SK-N-SH treated with all-trans-retinoic acid at 6 μM for 48 hours (cell line): ENCODE data around the gene JHY.

ENCODE experiments used
- ATAC-seq: fragments of 200-7000 bp; cut with Tn5 transposase; 3 replicates; pipeline ENCODE4 v1.9.1; 2020; ENCODE audit warnings: mild to moderate bottlenecking, moderate library complexity
- ARNTL ChIP-seq: fragments of 450-650 bp; formaldehyde crosslinking; IDR thresholded peaks from 2 replicates; pipeline ENCODE4 v1.5.0; 2020; ENCODE audit warnings: low read depth, mild to moderate bottlenecking, moderate library complexity, borderline replicate concordance
- BACH2 ChIP-seq: fragments of 250-450 bp; sonication (Bioruptor Pico); IDR thresholded peaks from 2 replicates; pipeline ENCODE4 v1.9.0; 2021; ENCODE audit warnings: mild to moderate bottlenecking, borderline replicate concordance
- CREB5 ChIP-seq: fragments of 250-450 bp; sonication (Bioruptor Pico); IDR thresholded peaks from 2 replicates; pipeline ENCODE4 v1.5.1; 2020; ENCODE audit warnings: low read depth, mild to moderate bottlenecking, moderate library complexity
- CSDC2 ChIP-seq: fragments of 250-450 bp; sonication (Bioruptor Pico); IDR thresholded peaks from 2 replicates; pipeline ENCODE4 v1.5.0; 2020; ENCODE audit warnings: mild to moderate bottlenecking, moderate library complexity
- CSRNP3 ChIP-seq: fragments of 250-450 bp; sonication (Bioruptor Pico); IDR thresholded peaks from 2 replicates; pipeline ENCODE4 v1.5.1; 2021; ENCODE audit warnings: mild to moderate bottlenecking, moderate library complexity
- ESRRG ChIP-seq: fragments of 250-450 bp; sonication (Bioruptor Pico); IDR thresholded peaks from 2 replicates; pipeline ENCODE4 v1.6.1; 2021; ENCODE audit warnings: mild to moderate bottlenecking
- GLIS3 ChIP-seq: fragments of 250-450 bp; sonication (Bioruptor Pico); IDR thresholded peaks from 2 replicates; pipeline ENCODE4 v1.5.0; 2020; ENCODE audit warnings: mild to moderate bottlenecking, moderate library complexity
- ISL1 ChIP-seq: fragments of 250-450 bp; sonication (Bioruptor Pico); IDR thresholded peaks from 2 replicates; pipeline ENCODE4 v2.1.2; 2022; ENCODE audit warnings: mild to moderate bottlenecking, moderate library complexity
- OSR1 ChIP-seq: fragments of 250-450 bp; sonication (Bioruptor Pico); IDR thresholded peaks from 2 replicates; pipeline ENCODE4 v1.8.0; 2022; ENCODE audit warnings: moderate library complexity, mild to moderate bottlenecking, inconsistent platforms
- PATZ1 ChIP-seq: fragments of 250-450 bp; sonication (Bioruptor Pico); IDR thresholded peaks from 2 replicates; pipeline ENCODE4 v1.8.0; 2020; ENCODE audit warnings: mild to moderate bottlenecking, moderate library complexity, borderline replicate concordance
- POU6F1 ChIP-seq: fragments of 250-450 bp; sonication (Bioruptor Pico); IDR thresholded peaks from 2 replicates; pipeline ENCODE4 v1.8.0; 2021; ENCODE audit warnings: low read depth, mild to moderate bottlenecking, moderate library complexity, borderline replicate concordance
- PPARA ChIP-seq: fragments of 250-450 bp; sonication (Bioruptor Pico); IDR thresholded peaks from 2 replicates; pipeline ENCODE4 v1.5.0; 2020; ENCODE audit warnings: mild to moderate bottlenecking, borderline replicate concordance
- TCF4 ChIP-seq: fragments of 250-450 bp; sonication (Bioruptor Pico); IDR thresholded peaks from 2 replicates; pipeline ENCODE4 v1.8.0; 2021; ENCODE audit warnings: mild to moderate bottlenecking, moderate library complexity, borderline replicate concordance
- TOX ChIP-seq: fragments of 250-450 bp; sonication (Bioruptor Pico); IDR thresholded peaks from 2 replicates; pipeline ENCODE4 v1.8.0; 2021; ENCODE audit warnings: mild to moderate bottlenecking, moderate library complexity, borderline replicate concordance
- TSHZ2 ChIP-seq: fragments of 250-450 bp; sonication (Bioruptor Pico); IDR thresholded peaks from 2 replicates; pipeline ENCODE4 v1.5.0; 2020; ENCODE audit warnings: mild to moderate bottlenecking, moderate library complexity
- ZC3H10 ChIP-seq: fragments of 250-450 bp; sonication (Bioruptor Pico); IDR thresholded peaks from 2 replicates; pipeline ENCODE4 v1.5.1; 2021; ENCODE audit warnings: mild to moderate bottlenecking, moderate library complexity
- ZFP3 ChIP-seq: fragments of 250-450 bp; sonication (Bioruptor Pico); IDR thresholded peaks from 2 replicates; pipeline ENCODE4 v1.5.0; 2020; ENCODE audit warnings: mild to moderate bottlenecking, moderate library complexity
- ZFP30 ChIP-seq: fragments of 450-650 bp; formaldehyde crosslinking; IDR thresholded peaks from 2 replicates; pipeline ENCODE4 v1.5.0; 2022; ENCODE audit warnings: mild to moderate bottlenecking, moderate library complexity
- ZNF565 ChIP-seq: fragments of 450-650 bp; formaldehyde crosslinking; conservative IDR thresholded peaks from 2 replicates; pipeline ENCODE4 v1.5.0; 2020; ENCODE audit warnings: low read depth, mild to moderate bottlenecking, moderate library complexity
- ZNF70 ChIP-seq: fragments of 450-650 bp; formaldehyde crosslinking; IDR thresholded peaks from 2 replicates; pipeline ENCODE4 v1.5.0; 2020; ENCODE audit warnings: mild to moderate bottlenecking, moderate library complexity

JHY gene

GRCh38 chr11:122979815-122980595, 97.4 kb downstream of the JHY start:
- ATAC-seq, result no peak
- TF ChIP-seq GLIS3 (CRISPR knock-in tag), result no peak
- TF ChIP-seq ARNTL, result no peak
- TF ChIP-seq TCF4 (CRISPR knock-in tag), result no peak
- TF ChIP-seq CREB5, result no peak
- TF ChIP-seq, all 23 proteins: peak for 0

GRCh38 chr11:122981388-122982264, 99.1 kb downstream of the JHY start, which contains the start of gene BSX:
Gene BSX (minus strand): TSS chr11:122981834. CDS start chr11:122981671, 163 bp downstream.
- TF ChIP-seq TOX (CRISPR knock-in tag) (no peak), ZFP3 (no peak), ZNF565 (no peak), CREB5 (no peak), ZFP30 (no peak), ZNF70 (CRISPR knock-in tag) (no peak), ESRRG (CRISPR knock-in tag) (no peak), ARNTL (no peak), ZC3H10 (no peak), PPARA (CRISPR knock-in tag) (no peak), OSR1 (no peak), BACH2 (no peak), ISL1 (CRISPR knock-in tag) (no peak), CSDC2 (CRISPR knock-in tag) (no peak), TCF4 (CRISPR knock-in tag) (no peak), TSHZ2 (CRISPR knock-in tag) (no peak), CSRNP3 (CRISPR knock-in tag) (no peak), POU6F1 (CRISPR knock-in tag) (no peak)
- 0 out of 3 replicates have a peak, but pooled peaks have one; percentile 9 for ATAC-seq

- TF ChIP-seq PATZ1 (CRISPR knock-in tag), result no peak
- TF ChIP-seq ZFP3, result no peak
- TF ChIP-seq ZFP30, result no peak
- no peak for TF ChIP-seq ARNTL
- no peak for TF ChIP-seq ISL1 (CRISPR knock-in tag)
- TF ChIP-seq PPARA (CRISPR knock-in tag), result no peak
- peak; percentile 30; the same call in 1 of the 2 replicates for TF ChIP-seq ZNF70 (CRISPR knock-in tag)
- TF ChIP-seq GLIS3 (CRISPR knock-in tag), result no peak
- peak; percentile 80 for ATAC-seq
These were observed 101.1 kb downstream of the JHY start for GRCh38 chr11:122983438-122984185.
